Measurements from ENCODE around the gene SLA2. TPM values are rescaled to one million over a fixed set of nuclear protein-coding genes. Genes with fewer than 3 reads are reported as not detected.

The SLA2 gene
- total RNA-seq, 2 experiments from 2014 or later, result 19.9 to 21.3 TPM

GRCh38 chr20:36644706-36645095 lies 1.3 kb downstream of the SLA2 start:
- Histone ChIP-seq H3K4me1 (ENCODE audit: insufficient read depth, low read length) (peaks cover 59% of the 10 kb centered on the region), H3K27ac (ENCODE audit: low read depth in 1 of 2, low read length in 2 of 2) (peak overlapping the region; percentile 64 to 69), H3K36me3 (ENCODE audit: insufficient read depth, low read length) (peaks cover 18% of the 10 kb centered on the region), H3K27me3 (ENCODE audit: control insufficient read depth in 1 of 2, insufficient read depth in 2 of 2, low read length in 2 of 2) (no peaks in the 10 kb centered on the region), H3K4me3 (ENCODE audit: low read length) (peak overlapping the region; percentile 79), H3K9me3 (ENCODE audit: control insufficient read depth in 1 of 2, insufficient read depth in 1 of 2, low read length in 2 of 2) (no peaks in the 10 kb centered on the region)
- H3K4me1 Mint-ChIP-seq (ENCODE audit: low read depth), result peaks cover 64% of the 10 kb centered on the region
- ATAC-seq (ENCODE audit: poor library complexity), result peak; percentile 18
- no peaks in the 10 kb centered on the region for H3K9me3 Mint-ChIP-seq
- no peaks in the 10 kb centered on the region for H3K27me3 Mint-ChIP-seq
- peaks cover 49% of the 10 kb centered on the region for H3K36me3 Mint-ChIP-seq (ENCODE audit: low read depth)
- DNase-seq, result peak in 3 of 14 experiments; percentile 36 to 47 (median 44)
- TF ChIP-seq, protein P1, sequence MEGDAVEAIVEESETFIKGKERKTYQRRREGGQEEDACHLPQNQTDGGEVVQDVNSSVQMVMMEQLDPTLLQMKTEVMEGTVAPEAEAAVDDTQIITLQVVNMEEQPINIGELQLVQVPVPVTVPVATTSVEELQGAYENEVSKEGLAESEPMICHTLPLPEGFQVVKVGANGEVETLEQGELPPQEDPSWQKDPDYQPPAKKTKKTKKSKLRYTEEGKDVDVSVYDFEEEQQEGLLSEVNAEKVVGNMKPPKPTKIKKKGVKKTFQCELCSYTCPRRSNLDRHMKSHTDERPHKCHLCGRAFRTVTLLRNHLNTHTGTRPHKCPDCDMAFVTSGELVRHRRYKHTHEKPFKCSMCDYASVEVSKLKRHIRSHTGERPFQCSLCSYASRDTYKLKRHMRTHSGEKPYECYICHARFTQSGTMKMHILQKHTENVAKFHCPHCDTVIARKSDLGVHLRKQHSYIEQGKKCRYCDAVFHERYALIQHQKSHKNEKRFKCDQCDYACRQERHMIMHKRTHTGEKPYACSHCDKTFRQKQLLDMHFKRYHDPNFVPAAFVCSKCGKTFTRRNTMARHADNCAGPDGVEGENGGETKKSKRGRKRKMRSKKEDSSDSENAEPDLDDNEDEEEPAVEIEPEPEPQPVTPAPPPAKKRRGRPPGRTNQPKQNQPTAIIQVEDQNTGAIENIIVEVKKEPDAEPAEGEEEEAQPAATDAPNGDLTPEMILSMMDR (IDR thresholded peaks at IDR 0.05), result no peak
- intact Hi-C loops (cut with DNase I, micrococcal nuclease), result loop anchor here (1.0 to 2.0 kb wide), 4 partner anchors 14 to 40 kb away; partner anchors contain the start of gene RAB5IF (in 1 of the 2)
- CTCF ChIA-PET, result interaction anchor here (0.6 to 2.8 kb wide), 2 partner anchors 32 to 39 kb away, joined by 3 to 15 read pairs; partner anchors contain the start of gene RAB5IF
- H3K4me3 Mint-ChIP-seq, result peak overlapping the region; percentile 98
- POLR2A ChIA-PET, result interaction anchor here (0.6 to 4.2 kb wide), 14 partner anchors 8 to 110 kb away, joined by 3 to 38 read pairs (median 3); partner anchors contain the start of genes NDRG3, RAB5IF and TGIF2
- peak overlapping the region; percentile 97 for H3K27ac Mint-ChIP-seq

DNA sequence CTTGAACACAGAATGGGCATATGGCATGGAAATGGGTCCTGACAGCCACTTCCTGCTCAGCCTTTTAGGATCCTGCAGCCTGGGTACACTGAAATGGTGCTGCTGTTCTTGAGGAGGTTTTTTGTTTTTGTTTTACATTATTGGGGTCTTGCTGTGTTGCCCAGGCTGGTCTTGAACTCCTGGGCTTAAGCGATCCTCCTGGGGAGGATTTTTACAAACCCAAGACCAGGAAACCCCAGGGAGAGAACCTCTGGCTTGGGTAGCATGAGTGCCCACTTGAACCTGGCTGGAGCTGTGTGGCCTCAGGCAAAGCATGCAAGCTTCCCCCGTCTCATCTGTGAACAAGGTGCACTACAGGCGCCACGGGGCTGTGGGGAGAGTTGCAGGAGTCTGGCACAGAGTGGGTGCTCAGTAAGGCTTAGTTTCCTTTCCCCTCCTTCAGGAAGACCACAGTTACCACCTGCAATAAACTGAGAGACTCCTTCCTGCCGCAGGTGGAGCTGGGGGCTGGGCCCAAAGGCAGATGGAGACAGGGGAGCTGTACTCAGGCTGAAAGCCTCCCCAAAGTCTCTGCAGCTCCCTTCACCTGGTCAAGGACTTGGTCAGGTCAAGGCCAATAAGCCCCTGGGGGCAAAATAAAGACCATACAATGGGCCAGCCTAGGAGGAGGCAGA lies 1.8 kb downstream of the SLA2 start:
- Histone ChIP-seq H3K36me3 (ENCODE audit: insufficient read depth, low read length) (peaks cover 23% of the 10 kb centered on the region), H3K4me1 (ENCODE audit: insufficient read depth, low read length) (peaks cover 59% of the 10 kb centered on the region), H3K4me3 (ENCODE audit: low read length) (peak overlapping the region; percentile 79), H3K9me3 (ENCODE audit: control insufficient read depth in 1 of 2, insufficient read depth in 1 of 2, low read length in 2 of 2) (no peaks in the 10 kb centered on the region), H3K27me3 (ENCODE audit: control insufficient read depth in 1 of 2, insufficient read depth in 2 of 2, low read length in 2 of 2) (no peaks in the 10 kb centered on the region), H3K27ac (ENCODE audit: low read depth in 1 of 2, low read length in 2 of 2) (peak overlapping the region; percentile 30 to 69)
- TF ChIP-seq, protein P1 (IDR thresholded peaks at IDR 0.05), result no peak
- intact Hi-C loops (cut with DNase I, micrococcal nuclease), result loop anchor here (1.0 to 2.0 kb wide), 4 partner anchors 13 to 39 kb away; partner anchors contain the start of gene RAB5IF (in 1 of the 2)
- peak overlapping the region; percentile 97 for H3K27ac Mint-ChIP-seq
- H3K9me3 Mint-ChIP-seq, result no peaks in the 10 kb centered on the region
- DNase-seq, result peak; percentile 24 to 87 (median 54)
- peak; percentile 79 for ATAC-seq (ENCODE audit: poor library complexity)
- H3K27me3 Mint-ChIP-seq, result no peaks in the 10 kb centered on the region
- H3K4me3 Mint-ChIP-seq, result peak overlapping the region; percentile 98
- CTCF ChIA-PET, result interaction anchor here (0.6 to 2.8 kb wide), 2 partner anchors 32 to 38 kb away, joined by 3 to 15 read pairs; partner anchors contain the start of gene RAB5IF
- H3K36me3 Mint-ChIP-seq (ENCODE audit: low read depth), result peaks cover 54% of the 10 kb centered on the region
- POLR2A ChIA-PET, result interaction anchor here (0.6 to 4.2 kb wide), 12 partner anchors 10 to 102 kb away, joined by 3 to 38 read pairs (median 3); partner anchors contain the start of genes NDRG3, RAB5IF and TGIF2
- H3K4me1 Mint-ChIP-seq (ENCODE audit: low read depth), result peaks cover 64% of the 10 kb centered on the region

- Mint-ChIP-seq H3K27ac (peak overlapping the region; percentile 83), H3K36me3 (ENCODE audit: low read depth) (peaks cover 72% of the 10 kb centered on the region), H3K27me3 (no peaks in the 10 kb centered on the region), H3K9me3 (no peaks in the 10 kb centered on the region), H3K4me1 (ENCODE audit: low read depth) (peaks cover 57% of the 10 kb centered on the region), H3K4me3 (peak overlapping the region; percentile 76)
- ChIA-PET POLR2A (interaction anchor here (0.6 kb wide), 1 partner anchor 1665 kb away, joined by 3 read pairs; no protein-coding TSS in a partner anchor), CTCF (interaction anchor here (1.4 kb wide), 1 partner anchor 23 kb away, joined by 3 read pairs; no protein-coding TSS in a partner anchor)
- Histone ChIP-seq H3K9me3 (ENCODE audit: control insufficient read depth in 1 of 2, insufficient read depth in 1 of 2, low read length in 2 of 2) (no peaks in the 10 kb centered on the region), H3K36me3 (ENCODE audit: insufficient read depth, low read length) (peaks cover 37% of the 10 kb centered on the region), H3K27me3 (ENCODE audit: control insufficient read depth in 1 of 2, insufficient read depth in 2 of 2, low read length in 2 of 2) (no peaks in the 10 kb centered on the region), H3K27ac (ENCODE audit: low read depth in 1 of 2, low read length in 2 of 2) (no peak overlapping the region), H3K4me1 (ENCODE audit: insufficient read depth, low read length) (peaks cover 60% of the 10 kb centered on the region), H3K4me3 (ENCODE audit: low read length) (no peak overlapping the region)
- DNase-seq (peak in 1 of 14 experiments; percentile 10), ATAC-seq (ENCODE audit: poor library complexity) (no peak)
- TF ChIP-seq, protein P1 (IDR thresholded peaks at IDR 0.05), result no peak
- intact Hi-C loops (cut with DNase I, micrococcal nuclease), result no loop called here
These were observed 3.9 kb downstream of the SLA2 start for GRCh38 chr20:36642136-36642535.
